Heart left ventricle (tissue), 16 donors: ENCODE measurements around the gene LIN28A. TPM values are rescaled to one million over a fixed set of nuclear protein-coding genes. Genes with fewer than 3 reads are reported as not detected.

ENCODE experiments used
- ATAC-seq, 4 donors: fragments of 200-7000 bp; cut with Tn5 transposase; one replicate each; pipeline ENCODE4 v1.9.1; 2020 to 2022; ENCODE audit warnings: moderate library complexity in 4 of 4, mild to moderate bottlenecking in 3 of 4, moderate number of reproducible peaks in 1 of 4
- DNase-seq, 5 donors: peaks; one replicate each; pipeline ENCODE4 v3.0.0-alpha.2; 2020
- H3K27ac ChIP-seq, 12 donors: fragments of 200-600 bp; sonication (generic) in 4 of 12; one replicate each; pipeline versions ENCODE4 v1.5.0 to v1.8.0; 2016 to 2022; ENCODE audit warnings: mild to moderate bottlenecking in 2 of 12
- H3K27me3 ChIP-seq, 9 donors: fragments of 200-600 bp; sonication (generic) in 2 of 9; one replicate each; pipeline versions ENCODE4 v1.5.1 to v1.8.0; 2016 to 2022; ENCODE audit warnings: mild to moderate bottlenecking in 3 of 9
- H3K36me3 ChIP-seq, 9 donors: fragments of 200-600 bp; sonication (generic) in 2 of 9; one replicate each; pipeline versions ENCODE4 v1.5.0 to v1.8.0; 2018 to 2022; ENCODE audit warnings: mild to moderate bottlenecking in 2 of 9
- H3K4me1 ChIP-seq, 12 donors: fragments of 200-600 bp; sonication (generic) in 4 of 12; one replicate each; pipeline versions ENCODE4 v1.5.0 to v1.8.0; 2016 to 2022; ENCODE audit warnings: mild to moderate bottlenecking in 3 of 12
- H3K4me3 ChIP-seq, 12 donors: fragments of 200-600 bp; sonication (generic) in 4 of 12; one replicate each; pipeline versions ENCODE4 v1.5.0 to v1.8.0; 2017 to 2022; ENCODE audit warnings: mild to moderate bottlenecking in 9 of 12, moderate library complexity in 4 of 12
- H3K9me3 ChIP-seq, 12 donors: fragments of 200-600 bp; sonication (generic) in 4 of 12; one replicate each; pipeline versions ENCODE4 v1.5.0 to v1.8.0; 2016 to 2022; ENCODE audit warnings: mild to moderate bottlenecking in 1 of 12
- POLR2A ChIP-seq, 2 donors: fragments of 450-650 bp; IDR thresholded peaks; one replicate each; pipeline ENCODE4 v1.6.1; 2017; ENCODE audit warnings: antibody characterized with exemption in 2 of 2, mild to moderate bottlenecking in 2 of 2, moderate library complexity in 2 of 2
- WGBS, 4 donors: extraction: QIAGEN DNeasy Blood & Tissue Kit in 2 of 4; methylation state at CpG; one replicate each; pipeline versions ENCODE4 v1.1.5 to v1.1.7; 2013 to 2018; 5-methylcytosine and 5-hydroxymethylcytosine counted together
- intact Hi-C, 10 donors: fragments of 100-400 bp; cut with DNase I; formaldehyde crosslinking; loops; one replicate each; pipeline versions ENCODE4 v1.11.1 to v1.14.2; 2022
- polyA plus RNA-seq, 2 donors: library from polyadenylated mRNA; stranded (reverse); fragments of 200-250 nt; gene quantifications; one replicate each; pipeline ENCODE4 v1.2.3, GENCODE V29; 2013
- total RNA-seq, 9 donors: library from RNA; depleted of rRNA in 2 of 9; stranded (reverse); fragments of >200 nt in 2 of 9; fragmentation: NEBNext Ultra II Directional in 3 of 9; extraction: Animal tissue kit (Norgen Biotek cat#: 25700) in 3 of 9; gene quantifications; one replicate each; pipeline versions ENCODE4 v1.1.0 to v1.2.4, GENCODE V29; 2016 to 2023
- TF ChIP-seq, protein P1 (sequence below), 12 donors: fragments of 200-600 bp; sonication (generic) in 4 of 12; IDR thresholded peaks; one replicate each; pipeline versions ENCODE4 v1.5.0 to v1.8.0; 2018 to 2022; ENCODE audit warnings: antibody characterized with exemption in 12 of 12, mild to moderate bottlenecking in 5 of 12
- donor health status: ischemic (EF 13 %, LVEDD 7.1; RV severe dilation, severe dysfunction).
- donor health status: healthy with polysubstance abuse.
- donor health status: DM: no; HTN: yes; CAD: no.
- donor health status: DM: no; HTN: no; CAD: no.
- donor health status: ischemic (EF 25% LVEDD 6.9; RV normal size, moderate dysfunction).
- donor health status: ischemic (EF 25% LVEDD 5.7; RV mildly dilated, moderate dysfunction).
- donor health status: healthy.
- donor health status: DM: yes; HTN: yes; CAD: no.
- donor health status: ischemic (EF 35%, LVEDD 5.7; RV mildly dilated, moderate dysfunction).
- donor health status: nonischemic (EF 11% LVEDD 7.7; RV severe dilation, severe dysfunction).
- donor health status: DM: yes; HTN: yes; CAD: no.
- donor health status: PGD.
- donor health status: ischemic (EF 29% LVEDD 5.4; RV normal size, mild dysfunction).
- donor health status: nonischemic (EF 23%, LVEDD 6.1; RV moderate dilation, normal function).

LIN28A gene
- total and polyA plus RNA-seq, 11 donors, result 0.15 TPM; not detected in 10

DNA sequence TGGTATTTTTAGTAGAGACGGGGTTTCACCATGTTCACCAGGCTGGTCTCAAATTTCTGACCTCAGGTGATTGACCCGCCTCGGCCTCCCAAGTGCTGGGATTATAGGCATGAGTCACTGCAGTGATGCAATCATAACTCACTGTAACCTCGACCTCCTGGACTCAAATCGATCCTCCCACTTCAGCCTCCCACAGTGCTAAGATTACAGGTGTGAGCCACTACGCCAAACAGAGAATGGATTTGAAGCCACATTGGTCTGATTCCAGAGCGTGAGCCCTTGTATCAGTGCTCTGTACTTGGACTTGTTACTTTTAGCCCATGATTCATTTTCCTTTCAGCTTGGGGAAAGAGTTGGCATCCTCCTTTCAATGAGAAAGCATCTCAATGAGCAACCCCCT lies 23.2 kb upstream of the LIN28A start:
- intact Hi-C loops, result no loop called here
- Histone ChIP-seq H3K27ac (no peak overlapping the region), H3K4me3 (no peak overlapping the region), H3K27me3 (peaks cover 0 to 33% (median 0%) of the 10 kb centered on the region in 9 donors), H3K36me3 (no peaks in the 10 kb centered on the region), H3K4me1 (peaks cover 0 to 8% (median 0%) of the 10 kb centered on the region in 12 donors), H3K9me3 (no peaks in the 10 kb centered on the region)
- DNase-seq, result no peak
- no peak for ATAC-seq
- no peak for TF ChIP-seq POLR2A (IDR thresholded peaks at IDR 0.05)
- TF ChIP-seq, protein P1, sequence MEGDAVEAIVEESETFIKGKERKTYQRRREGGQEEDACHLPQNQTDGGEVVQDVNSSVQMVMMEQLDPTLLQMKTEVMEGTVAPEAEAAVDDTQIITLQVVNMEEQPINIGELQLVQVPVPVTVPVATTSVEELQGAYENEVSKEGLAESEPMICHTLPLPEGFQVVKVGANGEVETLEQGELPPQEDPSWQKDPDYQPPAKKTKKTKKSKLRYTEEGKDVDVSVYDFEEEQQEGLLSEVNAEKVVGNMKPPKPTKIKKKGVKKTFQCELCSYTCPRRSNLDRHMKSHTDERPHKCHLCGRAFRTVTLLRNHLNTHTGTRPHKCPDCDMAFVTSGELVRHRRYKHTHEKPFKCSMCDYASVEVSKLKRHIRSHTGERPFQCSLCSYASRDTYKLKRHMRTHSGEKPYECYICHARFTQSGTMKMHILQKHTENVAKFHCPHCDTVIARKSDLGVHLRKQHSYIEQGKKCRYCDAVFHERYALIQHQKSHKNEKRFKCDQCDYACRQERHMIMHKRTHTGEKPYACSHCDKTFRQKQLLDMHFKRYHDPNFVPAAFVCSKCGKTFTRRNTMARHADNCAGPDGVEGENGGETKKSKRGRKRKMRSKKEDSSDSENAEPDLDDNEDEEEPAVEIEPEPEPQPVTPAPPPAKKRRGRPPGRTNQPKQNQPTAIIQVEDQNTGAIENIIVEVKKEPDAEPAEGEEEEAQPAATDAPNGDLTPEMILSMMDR (IDR thresholded peaks at IDR 0.05), result no peak
- WGBS, 4 donors, result 74 to 79% (median 77%) methylated on average over 5 to 7 of the region's 7 CpGs

DNA sequence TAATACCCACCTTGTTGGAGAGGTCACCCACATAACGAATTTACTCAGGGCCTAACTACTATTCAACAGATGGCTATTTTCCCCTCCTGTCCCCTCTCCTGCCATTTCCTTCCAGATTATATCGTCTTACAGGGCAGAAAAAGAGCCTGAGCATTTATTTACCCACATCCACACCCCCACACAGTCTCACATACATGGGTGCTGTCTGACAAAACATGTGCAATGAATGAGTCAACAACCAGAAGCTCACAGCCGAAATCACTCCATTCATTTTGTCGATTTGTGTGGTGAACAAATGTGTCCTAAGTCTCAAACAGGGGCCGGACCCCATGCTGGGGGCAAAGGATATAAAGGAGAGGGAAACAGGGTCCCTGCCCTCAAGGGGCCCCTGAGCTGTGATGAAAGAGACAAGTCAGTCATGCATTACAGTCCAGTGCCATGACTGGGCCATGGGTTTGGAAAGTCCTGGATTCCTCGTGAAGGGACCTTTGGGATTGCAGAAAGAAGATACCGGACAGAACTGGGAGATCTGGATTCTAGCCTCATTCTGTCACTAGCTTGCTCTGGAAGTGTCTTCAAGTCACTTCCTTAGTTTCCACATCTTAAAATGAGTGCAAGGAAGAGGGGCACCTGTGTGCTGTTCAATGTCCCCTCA lies 21.7 kb upstream of the LIN28A start:
- no peak overlapping the region for H3K4me3 ChIP-seq
- no peak for TF ChIP-seq POLR2A (IDR thresholded peaks at IDR 0.05)
- TF ChIP-seq, protein P1 (IDR thresholded peaks at IDR 0.05), result no peak
- 68 to 81% (median 73%) methylated on average over 7 of the region's 7 CpGs for WGBS, 4 donors
- peaks cover 0 to 33% (median 0%) of the 10 kb centered on the region in 9 donors for H3K27me3 ChIP-seq
- intact Hi-C loops, result no loop called here
- DNase-seq (no peak), ATAC-seq (no peak)
- H3K27ac ChIP-seq, result no peak overlapping the region
- no peaks in the 10 kb centered on the region for H3K9me3 ChIP-seq
- peaks cover 0 to 8% (median 0%) of the 10 kb centered on the region in 12 donors for H3K4me1 ChIP-seq
- H3K36me3 ChIP-seq, result no peaks in the 10 kb centered on the region

DNA sequence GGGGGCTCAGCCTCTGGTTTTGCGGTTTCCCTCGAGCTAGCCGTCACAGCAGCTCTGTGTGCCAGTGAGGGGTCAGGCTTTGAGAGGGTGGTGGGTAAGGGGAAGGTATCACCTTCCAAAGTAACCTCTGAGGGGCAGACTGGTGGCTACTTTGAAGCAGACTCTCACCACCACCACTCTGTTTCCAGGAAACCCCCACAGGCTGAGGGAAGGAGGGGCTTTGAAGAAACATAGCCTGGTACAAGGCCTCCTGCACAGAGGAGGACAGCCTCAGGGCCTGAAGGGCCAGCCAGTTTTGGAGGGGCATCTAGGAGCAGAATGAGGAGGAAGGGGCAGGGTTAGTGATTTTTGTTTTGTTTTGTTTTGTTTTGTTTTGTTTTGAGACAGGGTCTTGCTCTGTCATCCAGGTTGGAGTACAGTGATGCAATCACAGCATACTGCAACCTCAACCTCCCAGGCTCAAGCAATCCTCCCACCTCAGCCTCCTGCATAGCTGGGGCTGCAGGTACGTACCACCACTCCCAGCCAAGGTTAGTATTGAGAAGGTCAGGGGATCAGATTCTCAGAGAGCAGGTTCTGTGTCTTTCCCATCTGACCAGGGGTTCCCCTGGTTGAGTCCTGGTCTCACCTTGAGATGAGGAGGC lies 20.9 kb upstream of the LIN28A start:
- Histone ChIP-seq H3K4me1 (peaks cover 0 to 8% (median 0%) of the 10 kb centered on the region in 12 donors), H3K36me3 (no peaks in the 10 kb centered on the region), H3K27ac (no peak overlapping the region), H3K27me3 (peaks cover 0 to 33% (median 0%) of the 10 kb centered on the region in 9 donors), H3K9me3 (no peaks in the 10 kb centered on the region), H3K4me3 (no peak overlapping the region)
- 66 to 86% (median 75%) methylated on average over 4 of the region's 4 CpGs for WGBS, 4 donors
- intact Hi-C loops, result no loop called here
- DNase-seq, result no peak
- ATAC-seq, result no peak
- TF ChIP-seq POLR2A (IDR thresholded peaks at IDR 0.05), result no peak
- TF ChIP-seq, protein P1 (IDR thresholded peaks at IDR 0.05), result no peak

DNA sequence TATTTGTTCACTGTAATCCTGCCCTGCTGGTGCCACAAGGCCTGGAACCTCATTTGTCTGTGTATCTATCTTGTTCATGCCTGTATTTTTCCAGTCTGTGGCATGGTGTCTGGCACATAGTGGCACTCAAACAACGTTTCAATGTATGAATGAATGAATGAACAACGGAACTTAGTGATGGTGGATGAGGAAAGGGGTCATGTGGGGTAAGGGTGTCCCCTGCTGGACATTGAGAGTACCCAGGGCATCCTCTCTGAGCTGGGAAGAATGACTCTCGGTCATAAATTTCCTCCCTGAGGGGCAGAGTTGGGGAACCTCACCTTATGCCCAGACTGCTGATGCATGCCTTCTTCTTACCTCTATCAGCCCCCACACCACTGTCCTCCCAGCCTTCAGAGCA lies 19.2 kb upstream of the LIN28A start:
- ATAC-seq, result no peak
- TF ChIP-seq POLR2A (IDR thresholded peaks at IDR 0.05), result no peak
- TF ChIP-seq, protein P1 (IDR thresholded peaks at IDR 0.05), result peak in 3 of 12 donors; percentile 14 to 29 (median 19)
- no peaks in the 10 kb centered on the region for H3K9me3 ChIP-seq
- intact Hi-C loops, result no loop called here
- DNase-seq, result no peak
- H3K27ac ChIP-seq, result no peak overlapping the region
- H3K4me3 ChIP-seq, result no peak overlapping the region
- peaks cover 0 to 33% (median 0%) of the 10 kb centered on the region in 9 donors for H3K27me3 ChIP-seq
- no peaks in the 10 kb centered on the region for H3K4me1 ChIP-seq
- 5 to 7% (median 5%) methylated on average over 3 of the region's 3 CpGs for WGBS, 4 donors
- no peaks in the 10 kb centered on the region for H3K36me3 ChIP-seq
